ENCODE results near the gene TCF7L2. TPM values are rescaled to one million over a fixed set of nuclear protein-coding genes. Genes with fewer than 3 reads are reported as not detected.

Gene TCF7L2
- total RNA-seq, 1 donor from 2014 or later: 88.2 TPM

GRCh38 chr10:113047151-113047550, 97.1 kb downstream of the TCF7L2 start:
- TF ChIP-seq CTCF (IDR thresholded peaks at IDR 0.05): no peak
- Mint-ChIP-seq H3K4me3 (ENCODE audit: unreplicated experiment) (peak overlapping the region; percentile 54), H3K4me1 (ENCODE audit: unreplicated experiment) (peaks cover 95% of the 10 kb centered on the region), H3K27me3 (ENCODE audit: unreplicated experiment) (no peaks in the 10 kb centered on the region), H3K36me3 (ENCODE audit: unreplicated experiment) (peaks cover 24% of the 10 kb centered on the region), H3K9me3 (ENCODE audit: unreplicated experiment) (no peaks in the 10 kb centered on the region), H3K27ac (ENCODE audit: unreplicated experiment) (peak overlapping the region; percentile 89)
- no peak for DNase-seq (ENCODE audit: extremely low spot score, unreplicated experiment)

- Mint-ChIP-seq H3K4me1 (ENCODE audit: unreplicated experiment) (peaks cover 95% of the 10 kb centered on the region), H3K9me3 (ENCODE audit: unreplicated experiment) (no peaks in the 10 kb centered on the region), H3K27ac (ENCODE audit: unreplicated experiment) (peak overlapping the region; percentile 89), H3K27me3 (ENCODE audit: unreplicated experiment) (no peaks in the 10 kb centered on the region), H3K36me3 (ENCODE audit: unreplicated experiment) (peaks cover 20% of the 10 kb centered on the region), H3K4me3 (ENCODE audit: unreplicated experiment) (peak overlapping the region; percentile 54)
- DNase-seq (ENCODE audit: extremely low spot score, unreplicated experiment): no peak
- TF ChIP-seq CTCF (IDR thresholded peaks at IDR 0.05): no peak
Measured at GRCh38 chr10:113047605-113047962, 97.5 kb downstream of the TCF7L2 start.

DNA sequence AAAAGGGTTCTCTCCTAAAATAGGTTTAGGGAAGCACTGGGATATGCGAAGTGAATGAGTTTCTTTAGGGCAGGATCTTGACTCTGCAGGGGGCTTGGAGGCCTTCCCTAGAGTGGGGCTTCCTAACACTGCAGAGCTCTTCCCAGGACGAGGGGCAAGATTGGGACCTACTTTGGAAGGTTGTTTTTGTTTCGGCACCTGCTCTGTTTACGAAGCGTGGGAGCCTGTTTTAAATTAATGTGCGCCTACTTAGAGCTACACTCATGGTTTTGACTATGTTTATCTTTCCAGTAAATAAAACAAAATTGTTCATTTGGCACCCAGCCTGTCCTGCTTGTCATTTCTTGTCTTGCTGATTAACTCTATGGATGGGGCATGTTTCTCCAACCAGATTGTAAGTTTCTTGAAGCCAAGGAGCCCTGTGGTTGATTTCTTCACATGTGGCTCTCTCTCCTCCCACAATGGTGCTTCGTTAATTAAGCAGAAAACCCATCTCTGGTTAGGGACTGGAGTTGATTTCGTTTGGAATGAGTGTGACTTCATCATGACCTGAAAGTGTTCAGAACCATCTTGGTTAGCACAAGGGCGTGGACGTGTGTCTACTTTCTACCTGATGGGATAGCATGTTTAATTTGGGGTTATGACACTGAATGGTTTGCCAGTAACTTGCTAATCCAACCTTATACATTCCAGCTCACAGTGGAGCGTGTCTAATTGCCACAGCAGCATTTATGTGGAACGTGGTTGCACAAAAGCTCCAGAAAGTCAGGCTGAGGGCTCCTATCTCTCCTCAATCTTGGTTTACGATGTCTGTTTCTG, 98.1 kb downstream of the TCF7L2 start:
- no peak for TF ChIP-seq CTCF (IDR thresholded peaks at IDR 0.05)
- Mint-ChIP-seq H3K9me3 (ENCODE audit: unreplicated experiment) (no peaks in the 10 kb centered on the region), H3K4me3 (ENCODE audit: unreplicated experiment) (peak overlapping the region; percentile 54), H3K4me1 (ENCODE audit: unreplicated experiment) (peaks cover 95% of the 10 kb centered on the region), H3K27me3 (ENCODE audit: unreplicated experiment) (no peaks in the 10 kb centered on the region), H3K27ac (ENCODE audit: unreplicated experiment) (peak overlapping the region; percentile 89), H3K36me3 (ENCODE audit: unreplicated experiment) (peaks cover 15% of the 10 kb centered on the region)
- no peak for DNase-seq (ENCODE audit: extremely low spot score, unreplicated experiment)

- no peak overlapping the region for H3K4me3 Mint-ChIP-seq (ENCODE audit: unreplicated experiment)
- no peak for DNase-seq (ENCODE audit: extremely low spot score, unreplicated experiment)
- H3K27me3 Mint-ChIP-seq (ENCODE audit: unreplicated experiment): no peaks in the 10 kb centered on the region
- peaks cover under 1% of the 10 kb centered on the region for H3K36me3 Mint-ChIP-seq (ENCODE audit: unreplicated experiment)
- TF ChIP-seq CTCF (IDR thresholded peaks at IDR 0.05): no peak
- no peaks in the 10 kb centered on the region for H3K9me3 Mint-ChIP-seq (ENCODE audit: unreplicated experiment)
- H3K27ac Mint-ChIP-seq (ENCODE audit: unreplicated experiment): peak overlapping the region; percentile 89
- H3K4me1 Mint-ChIP-seq (ENCODE audit: unreplicated experiment): peaks cover 93% of the 10 kb centered on the region
Measured at GRCh38 chr10:113049881-113050280, 99.8 kb downstream of the TCF7L2 start.

DNA sequence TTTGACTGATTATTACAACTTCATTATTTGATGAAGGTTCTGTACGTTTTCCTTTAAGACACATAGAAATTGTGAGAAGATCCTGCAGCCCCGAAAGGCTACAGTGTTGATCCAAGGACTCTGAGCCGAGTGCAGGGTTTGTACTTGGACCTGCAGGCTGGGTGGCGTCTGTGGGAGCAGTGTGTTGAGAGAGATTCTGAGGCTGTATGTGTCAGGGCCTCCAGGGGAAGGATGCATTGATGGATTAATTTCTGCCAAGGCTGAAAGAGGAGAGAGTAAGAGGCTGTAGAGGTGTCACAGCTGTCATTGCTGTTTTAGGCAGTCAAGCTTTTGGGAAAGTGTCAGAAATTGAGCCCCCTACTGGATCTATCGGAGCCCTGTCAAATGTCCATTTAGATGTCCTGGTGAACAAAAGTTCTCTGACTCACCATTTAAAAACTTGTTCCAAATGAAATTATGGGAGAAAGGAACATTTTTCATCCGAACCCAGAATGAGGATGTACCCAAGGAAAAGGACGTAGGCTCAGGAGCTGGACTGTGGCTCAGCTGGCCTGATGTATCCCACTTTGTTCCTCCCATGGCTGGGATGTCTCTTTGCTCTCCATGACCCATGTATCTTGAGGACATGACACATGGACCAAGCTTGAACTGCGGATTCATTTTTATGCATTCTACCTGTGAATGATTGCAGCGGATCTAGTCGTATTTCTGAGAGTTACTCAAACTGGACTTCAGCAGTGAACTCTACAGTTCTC, 102.2 kb downstream of the TCF7L2 start:
- peaks cover 3% of the 10 kb centered on the region for H3K36me3 Mint-ChIP-seq (ENCODE audit: unreplicated experiment)
- peak overlapping the region; percentile 74 for H3K27ac Mint-ChIP-seq (ENCODE audit: unreplicated experiment)
- no peak for DNase-seq (ENCODE audit: extremely low spot score, unreplicated experiment)
- TF ChIP-seq CTCF (IDR thresholded peaks at IDR 0.05): peak; percentile 50
- H3K27me3 Mint-ChIP-seq (ENCODE audit: unreplicated experiment): no peaks in the 10 kb centered on the region
- peaks cover 72% of the 10 kb centered on the region for H3K4me1 Mint-ChIP-seq (ENCODE audit: unreplicated experiment)
- peak overlapping the region; percentile 5 for H3K4me3 Mint-ChIP-seq (ENCODE audit: unreplicated experiment)
- no peaks in the 10 kb centered on the region for H3K9me3 Mint-ChIP-seq (ENCODE audit: unreplicated experiment)
